Mesothelial cell of epicardium (in vitro differentiated cells): ENCODE data around the gene ADAMTSL1. TPM values are rescaled to one million over a fixed set of nuclear protein-coding genes. Genes with fewer than 3 reads are reported as not detected.
A peak's percentile ranks its signal among the peaks of the same experiment; 100 is the strongest.

Source experiments
- DNase-seq, 2 experiments: peaks; one replicate each; pipeline ENCODE4 v3.0.0; 2021; ENCODE audit warnings: low spot score in 2 of 2; ENCODE audit not compliant: unreplicated experiment in 2 of 2
- H3K27ac Mint-ChIP-seq: 2 replicates; pipeline ENCODE4 v1.8.0; 2021; ENCODE audit warnings: mixed read lengths
- H3K27me3 Mint-ChIP-seq: 2 replicates; pipeline ENCODE4 v1.8.0; 2021; ENCODE audit warnings: low read depth, mixed read lengths
- H3K36me3 Mint-ChIP-seq: 2 replicates; pipeline ENCODE4 v1.8.0; 2021; ENCODE audit warnings: mixed read lengths
- H3K4me1 Mint-ChIP-seq: 2 replicates; pipeline ENCODE4 v1.8.0; 2021; ENCODE audit warnings: mixed read lengths
- H3K4me3 Mint-ChIP-seq: 2 replicates; pipeline ENCODE4 v1.8.0; 2021; ENCODE audit warnings: mild to moderate bottlenecking, moderate library complexity, mixed read lengths
- H3K9me3 Mint-ChIP-seq: 2 replicates; pipeline ENCODE4 v1.8.0; 2021; ENCODE audit warnings: mixed read lengths
- CTCF ChIP-seq: fragments of 200-600 bp; sonication (generic); IDR thresholded peaks from one replicate; pipeline ENCODE4 v1.5.0; 2021; ENCODE audit warnings: antibody characterized with exemption; ENCODE audit not compliant: unreplicated experiment
- total RNA-seq: library from RNA; stranded (reverse); gene quantifications from 3 replicates; pipeline ENCODE4 v1.2.1, GENCODE V29; 2021

ADAMTSL1 gene
- total RNA-seq, 1 donor from 2014 or later, result 48.0 TPM

GRCh38 chr9:18437315-18438201, 36.4 kb upstream of the ADAMTSL1 start:
- Mint-ChIP-seq H3K36me3 (no peaks in the 10 kb centered on the region), H3K27ac (peak overlapping the region; percentile 80), H3K4me3 (peak overlapping the region; percentile 52), H3K9me3 (no peaks in the 10 kb centered on the region), H3K27me3 (no peaks in the 10 kb centered on the region), H3K4me1 (peaks cover 44% of the 10 kb centered on the region)
- TF ChIP-seq CTCF, result no peak
- DNase-seq, result no peak

GRCh38 chr9:18438300-18438925, 35.5 kb upstream of the ADAMTSL1 start:
- Mint-ChIP-seq H3K27me3 (no peaks in the 10 kb centered on the region), H3K36me3 (no peaks in the 10 kb centered on the region), H3K27ac (peak overlapping the region; percentile 80), H3K9me3 (no peaks in the 10 kb centered on the region), H3K4me1 (peaks cover 52% of the 10 kb centered on the region), H3K4me3 (peak overlapping the region; percentile 52)
- TF ChIP-seq CTCF, result no peak
- DNase-seq, result peak; percentile 19 to 44

- Mint-ChIP-seq H3K9me3 (no peaks in the 10 kb centered on the region), H3K4me3 (peak overlapping the region; percentile 52)
Observed at GRCh38 chr9:18438951-18439350, 35.0 kb upstream of the ADAMTSL1 start.

GRCh38 chr9:18441261-18441660, 32.7 kb upstream of the ADAMTSL1 start:
- no peak for DNase-seq
- Mint-ChIP-seq H3K27me3 (no peaks in the 10 kb centered on the region), H3K36me3 (no peaks in the 10 kb centered on the region), H3K4me3 (no peak overlapping the region), H3K9me3 (no peaks in the 10 kb centered on the region), H3K4me1 (peaks cover 52% of the 10 kb centered on the region), H3K27ac (peak overlapping the region; percentile 73)
- TF ChIP-seq CTCF, result no peak

More at GRCh38 chr9:18438951-18439350, 35.0 kb upstream of the ADAMTSL1 start:
- Mint-ChIP-seq H3K27me3 (no peaks in the 10 kb centered on the region), H3K27ac (peak overlapping the region; percentile 80), H3K4me1 (peaks cover 53% of the 10 kb centered on the region), H3K36me3 (no peaks in the 10 kb centered on the region)
- no peak for DNase-seq
- TF ChIP-seq CTCF, result no peak

GRCh38 chr9:18442629-18443491, 31.1 kb upstream of the ADAMTSL1 start:
- no peaks in the 10 kb centered on the region for H3K36me3 Mint-ChIP-seq
- H3K27ac Mint-ChIP-seq, result peak overlapping the region; percentile 88
- TF ChIP-seq CTCF, result peak; percentile 83
- no peaks in the 10 kb centered on the region for H3K9me3 Mint-ChIP-seq
- H3K4me1 Mint-ChIP-seq, result peaks cover 42% of the 10 kb centered on the region
- no peaks in the 10 kb centered on the region for H3K27me3 Mint-ChIP-seq
- DNase-seq, result peak; percentile 52 to 77
- no peak overlapping the region for H3K4me3 Mint-ChIP-seq
